Neural progenitor cell (in vitro differentiated cells): ENCODE results near the gene TMPRSS9.

ENCODE experiments used
- EZH2 ChIP-seq: fragments of 200-600 bp; sonication (generic); IDR thresholded peaks from 2 replicates; pipeline ENCODE4 v1.6.1; 2017; ENCODE audit warnings: antibody characterized with exemption, mild to moderate bottlenecking, moderate library complexity
- EZH2phosphoT487 ChIP-seq: fragments of 200-600 bp; sonication (generic); IDR thresholded peaks from 2 replicates; pipeline ENCODE4 v1.6.1; 2017; ENCODE audit warnings: antibody characterized with exemption
- TF ChIP-seq, protein P1 (sequence below): fragments of 200-600 bp; sonication (generic); IDR thresholded peaks from 2 replicates; pipeline ENCODE4 v1.5.1; 2017; ENCODE audit warnings: antibody characterized with exemption, mild to moderate bottlenecking

GRCh38 chr19:2474232-2475017, 114.4 kb downstream of the TMPRSS9 start:
- TF ChIP-seq, protein P1, sequence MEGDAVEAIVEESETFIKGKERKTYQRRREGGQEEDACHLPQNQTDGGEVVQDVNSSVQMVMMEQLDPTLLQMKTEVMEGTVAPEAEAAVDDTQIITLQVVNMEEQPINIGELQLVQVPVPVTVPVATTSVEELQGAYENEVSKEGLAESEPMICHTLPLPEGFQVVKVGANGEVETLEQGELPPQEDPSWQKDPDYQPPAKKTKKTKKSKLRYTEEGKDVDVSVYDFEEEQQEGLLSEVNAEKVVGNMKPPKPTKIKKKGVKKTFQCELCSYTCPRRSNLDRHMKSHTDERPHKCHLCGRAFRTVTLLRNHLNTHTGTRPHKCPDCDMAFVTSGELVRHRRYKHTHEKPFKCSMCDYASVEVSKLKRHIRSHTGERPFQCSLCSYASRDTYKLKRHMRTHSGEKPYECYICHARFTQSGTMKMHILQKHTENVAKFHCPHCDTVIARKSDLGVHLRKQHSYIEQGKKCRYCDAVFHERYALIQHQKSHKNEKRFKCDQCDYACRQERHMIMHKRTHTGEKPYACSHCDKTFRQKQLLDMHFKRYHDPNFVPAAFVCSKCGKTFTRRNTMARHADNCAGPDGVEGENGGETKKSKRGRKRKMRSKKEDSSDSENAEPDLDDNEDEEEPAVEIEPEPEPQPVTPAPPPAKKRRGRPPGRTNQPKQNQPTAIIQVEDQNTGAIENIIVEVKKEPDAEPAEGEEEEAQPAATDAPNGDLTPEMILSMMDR: peak; percentile 98
- no peak for TF ChIP-seq EZH2phosphoT487
- no peak for TF ChIP-seq EZH2
